ENCODE results near the gene RXRA. TPM values are rescaled to one million over a fixed set of nuclear protein-coding genes. Genes with fewer than 3 reads are reported as not detected.

RXRA gene
- total RNA-seq, 1 donor from 2014 or later, result 33.4 TPM

GRCh38 chr9:134429481-134429880, 103.2 kb downstream of the RXRA start:
- Histone ChIP-seq H4K20me1 (ENCODE audit: insufficient read depth, low read length) (peaks cover 28% of the 10 kb centered on the region), H3K27ac (ENCODE audit: low read depth, low read length) (no peak overlapping the region), H3K9ac (ENCODE audit: low read length) (no peak overlapping the region), H3K4me2 (ENCODE audit: low read length) (no peak overlapping the region), H3K36me3 (ENCODE audit: insufficient read depth, low read length) (no peaks in the 10 kb centered on the region), H2AFZ (ENCODE audit: low read depth, low read length) (no peak overlapping the region), H3K4me3 (ENCODE audit: insufficient read depth, low read depth, low read length) (no peak overlapping the region), H3K79me2 (ENCODE audit: insufficient read depth, low read length) (no peaks in the 10 kb centered on the region), H3K9me3 (ENCODE audit: insufficient read depth, low read depth, low read length) (no peaks in the 10 kb centered on the region), H3K4me1 (ENCODE audit: insufficient read depth, low read length) (peaks cover 3% of the 10 kb centered on the region), H3K27me3 (ENCODE audit: insufficient read depth, low read length) (no peaks in the 10 kb centered on the region)
- Mint-ChIP-seq H3K9me3 (ENCODE audit: unreplicated experiment) (no peaks in the 10 kb centered on the region), H3K4me1 (ENCODE audit: low read depth, unreplicated experiment) (peaks cover 4% of the 10 kb centered on the region), H3K27ac (ENCODE audit: unreplicated experiment) (no peak overlapping the region), H3K27me3 (ENCODE audit: low read depth, unreplicated experiment) (no peaks in the 10 kb centered on the region), H3K36me3 (ENCODE audit: low read depth, unreplicated experiment) (peaks cover 6% of the 10 kb centered on the region), H3K4me3 (ENCODE audit: unreplicated experiment) (no peak overlapping the region)
- TF ChIP-seq EZH2 (IDR thresholded peaks at IDR 0.05; ENCODE audit: insufficient read depth, low read length) (no peak), CTCF (IDR thresholded peaks at IDR 0.05; ENCODE audit: insufficient read depth, low read depth, low read length) (no peak)
- DNase-seq (ENCODE audit: low read depth), result no peak
- no peak for FAIRE-seq

- Histone ChIP-seq H3K27me3 (ENCODE audit: insufficient read depth, low read length) (no peaks in the 10 kb centered on the region), H3K9me3 (ENCODE audit: insufficient read depth, low read depth, low read length) (no peaks in the 10 kb centered on the region), H3K79me2 (ENCODE audit: insufficient read depth, low read length) (no peaks in the 10 kb centered on the region), H3K4me3 (ENCODE audit: insufficient read depth, low read depth, low read length) (no peak overlapping the region), H3K27ac (ENCODE audit: low read depth, low read length) (no peak overlapping the region), H3K36me3 (ENCODE audit: insufficient read depth, low read length) (no peaks in the 10 kb centered on the region), H3K4me1 (ENCODE audit: insufficient read depth, low read length) (peaks cover 12% of the 10 kb centered on the region), H2AFZ (ENCODE audit: low read depth, low read length) (no peak overlapping the region), H3K4me2 (ENCODE audit: low read length) (no peak overlapping the region), H4K20me1 (ENCODE audit: insufficient read depth, low read length) (peaks cover 34% of the 10 kb centered on the region), H3K9ac (ENCODE audit: low read length) (no peak overlapping the region)
- peaks cover 10% of the 10 kb centered on the region for H3K4me1 Mint-ChIP-seq (ENCODE audit: low read depth, unreplicated experiment)
- H3K36me3 Mint-ChIP-seq (ENCODE audit: low read depth, unreplicated experiment), result peaks cover 8% of the 10 kb centered on the region
- FAIRE-seq, result no peak
- no peaks in the 10 kb centered on the region for H3K27me3 Mint-ChIP-seq (ENCODE audit: low read depth, unreplicated experiment)
- H3K9me3 Mint-ChIP-seq (ENCODE audit: unreplicated experiment), result no peaks in the 10 kb centered on the region
- DNase-seq (ENCODE audit: low read depth), result no peak
- no peak overlapping the region for H3K4me3 Mint-ChIP-seq (ENCODE audit: unreplicated experiment)
- no peak for TF ChIP-seq EZH2 (IDR thresholded peaks at IDR 0.05; ENCODE audit: insufficient read depth, low read length)
- TF ChIP-seq CTCF (IDR thresholded peaks at IDR 0.05; ENCODE audit: insufficient read depth, low read depth, low read length), result no peak
- no peak overlapping the region for H3K27ac Mint-ChIP-seq (ENCODE audit: unreplicated experiment)
These were observed 104.8 kb downstream of the RXRA start for GRCh38 chr9:134431095-134431494.

- H3K9me3 Mint-ChIP-seq (ENCODE audit: unreplicated experiment), result no peaks in the 10 kb centered on the region
- H3K9me3 ChIP-seq (ENCODE audit: insufficient read depth, low read depth, low read length), result no peaks in the 10 kb centered on the region
- H3K27ac ChIP-seq (ENCODE audit: low read depth, low read length), result no peak overlapping the region
- H3K36me3 Mint-ChIP-seq (ENCODE audit: low read depth, unreplicated experiment), result peaks cover 10% of the 10 kb centered on the region
- H3K4me2 ChIP-seq (ENCODE audit: low read length), result no peak overlapping the region
- no peaks in the 10 kb centered on the region for H3K27me3 Mint-ChIP-seq (ENCODE audit: low read depth, unreplicated experiment)
- H3K79me2 ChIP-seq (ENCODE audit: insufficient read depth, low read length), result no peaks in the 10 kb centered on the region
- no peak overlapping the region for H3K27ac Mint-ChIP-seq (ENCODE audit: unreplicated experiment)
- H3K4me1 Mint-ChIP-seq (ENCODE audit: low read depth, unreplicated experiment), result peaks cover 16% of the 10 kb centered on the region
- DNase-seq (ENCODE audit: low read depth), result no peak
- FAIRE-seq, result no peak
- H3K9ac ChIP-seq (ENCODE audit: low read length), result no peak overlapping the region
- no peaks in the 10 kb centered on the region for H3K27me3 ChIP-seq (ENCODE audit: insufficient read depth, low read length)
- no peak overlapping the region for H3K4me3 Mint-ChIP-seq (ENCODE audit: unreplicated experiment)
- H3K36me3 ChIP-seq (ENCODE audit: insufficient read depth, low read length), result no peaks in the 10 kb centered on the region
- TF ChIP-seq EZH2 (IDR thresholded peaks at IDR 0.05; ENCODE audit: insufficient read depth, low read length) (no peak), CTCF (IDR thresholded peaks at IDR 0.05; ENCODE audit: insufficient read depth, low read depth, low read length) (no peak)
- H3K4me1 ChIP-seq (ENCODE audit: insufficient read depth, low read length), result peaks cover 12% of the 10 kb centered on the region
- peaks cover 30% of the 10 kb centered on the region for H4K20me1 ChIP-seq (ENCODE audit: insufficient read depth, low read length)
- no peak overlapping the region for H2AFZ ChIP-seq (ENCODE audit: low read depth, low read length)
- H3K4me3 ChIP-seq (ENCODE audit: insufficient read depth, low read depth, low read length), result no peak overlapping the region
These were observed 105.4 kb downstream of the RXRA start for GRCh38 chr9:134431626-134432025.

Data from astrocyte (in vitro differentiated cells and primary cell).